HepG2 (cell line): ENCODE data around the gene RHO. TPM values are rescaled to one million over a fixed set of nuclear protein-coding genes. Genes with fewer than 3 reads are reported as not detected.

Experiments
- DNMT3B ChIP-seq: conservative IDR thresholded peaks from 2 replicates; pipeline ENCODE4 v1.6.1; 2016; ENCODE audit warnings: missing biosample characterization, control low read depth
- KAT8 ChIP-seq: IDR thresholded peaks from 2 replicates; pipeline ENCODE4 v1.6.1; 2016; ENCODE audit warnings: missing genetic modification reagents, missing compliant biosample characterization
- KDM3A ChIP-seq: IDR thresholded peaks from 2 replicates; pipeline ENCODE4 v1.6.1; 2018; ENCODE audit warnings: low read depth, missing compliant biosample characterization
- MTF1 ChIP-seq: sonication (generic); formaldehyde crosslinking; IDR thresholded peaks from 2 replicates; pipeline ENCODE4 v1.5.0; 2020; ENCODE audit warnings: missing genetic modification reagents
- PHF20 ChIP-seq: sonication (generic); formaldehyde crosslinking; IDR thresholded peaks from 2 replicates; pipeline ENCODE4 v1.5.0; 2020; ENCODE audit warnings: mild to moderate bottlenecking, missing genetic modification reagents
- SCMH1 ChIP-seq: sonication (generic); formaldehyde crosslinking; IDR thresholded peaks from 2 replicates; pipeline ENCODE4 v1.9.0; 2021; ENCODE audit warnings: missing genetic modification reagents, mild to moderate bottlenecking, borderline replicate concordance
- SMC3 ChIP-seq: IDR thresholded peaks from 2 replicates; pipeline ENCODE4 v1.6.1; 2011; ENCODE audit warnings: low read length, improper control_type of control experiment
- SNAPC2 ChIP-seq: sonication (generic); formaldehyde crosslinking; IDR thresholded peaks from 2 replicates; pipeline ENCODE4 v1.8.1; 2022; ENCODE audit warnings: mild to moderate bottlenecking, missing genetic modification reagents
- STAG1 ChIP-seq: sonication (generic); formaldehyde crosslinking; IDR thresholded peaks from 2 replicates; pipeline ENCODE4 v1.4.0; 2020; ENCODE audit warnings: missing genetic modification reagents
- polyA plus RNA-seq, 8 experiments: library from polyadenylated mRNA; depleted of rRNA in 3 of 8; stranded (reverse) in 7 of 8; unstranded in 1 of 8; fragments of >200 nt; fragmentation: Illumina TruSeq in 4 of 8; extraction: Trizol in 4 of 8; gene quantifications; 2 replicates each; pipeline versions ENCODE4 v1.2.1 to v1.2.3, GENCODE V29; 2011 to 2016; ENCODE audit warnings: low read depth in 4 of 8, missing spikeins in 1 of 8, mixed read lengths in 1 of 8; ENCODE audit not compliant: insufficient read depth in 1 of 8
- total RNA-seq, 5 experiments: library from RNA; depleted of rRNA; stranded (reverse); fragments of >200 nt; fragmentation: Illumina TruSeq; extraction: Trizol; gene quantifications; 2 replicates each; pipeline ENCODE4 v1.2.3, GENCODE V29; 2016; ENCODE audit warnings: low read depth in 1 of 5
- TF ChIP-seq, protein P1 (sequence below): sonication (generic); formaldehyde crosslinking; IDR thresholded peaks from 2 replicates; pipeline ENCODE4 v1.5.0; 2020; ENCODE audit warnings: mild to moderate bottlenecking, missing genetic modification reagents, moderate library complexity
- TF ChIP-seq, protein P2 (sequence below): sonication (generic); formaldehyde crosslinking; IDR thresholded peaks from 2 replicates; pipeline ENCODE4 v1.8.1; 2022; ENCODE audit warnings: low read depth, mild to moderate bottlenecking, missing genetic modification reagents
- TF ChIP-seq, protein P3 (sequence below): IDR thresholded peaks from 2 replicates; pipeline ENCODE4 v1.6.1; 2016; ENCODE audit warnings: missing genetic modification reagents, missing compliant biosample characterization

Gene RHO
- total and polyA plus RNA-seq, 2 of the 13 experiments (the other 11 are each of a cell fraction or from before 2014, with no cell fraction given): not detected

DNA sequence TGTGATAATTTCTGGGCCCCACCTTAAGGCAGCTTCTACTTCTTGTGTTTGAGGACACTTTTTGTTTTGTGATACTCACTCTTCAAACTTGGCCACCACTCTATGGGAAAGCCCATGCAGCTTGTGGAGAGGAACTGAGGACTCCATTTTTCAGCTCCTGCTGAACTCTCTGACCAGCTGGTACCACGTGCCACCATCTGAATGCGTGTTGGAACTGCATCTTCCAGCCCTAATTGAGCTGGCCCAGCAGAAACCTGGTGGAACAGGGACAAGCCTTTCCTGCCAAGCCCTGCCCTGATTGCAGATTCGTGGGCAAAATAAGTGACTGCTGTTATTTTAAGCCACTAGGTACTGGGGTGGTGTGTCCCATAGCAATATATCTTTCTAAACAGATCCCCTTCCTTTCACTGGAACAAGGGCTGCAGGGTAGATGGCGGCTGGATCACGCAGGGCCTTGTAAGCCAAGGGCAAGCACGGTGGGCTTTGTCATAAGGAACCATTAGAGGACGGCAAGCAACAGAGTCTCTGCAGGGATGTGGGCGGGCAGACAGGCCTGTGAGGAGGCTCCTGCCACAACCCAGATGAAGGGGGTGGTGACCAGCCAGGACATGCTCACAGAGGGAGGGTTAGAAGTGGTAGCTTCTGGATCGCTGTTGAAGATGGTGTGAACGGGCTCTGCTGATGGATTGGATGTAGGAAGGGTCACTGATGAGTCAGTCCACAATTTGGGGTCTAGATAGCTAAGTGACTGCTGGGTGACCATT lies 24.0 kb downstream of the RHO start (continued):
- TF ChIP-seq, protein P1, sequence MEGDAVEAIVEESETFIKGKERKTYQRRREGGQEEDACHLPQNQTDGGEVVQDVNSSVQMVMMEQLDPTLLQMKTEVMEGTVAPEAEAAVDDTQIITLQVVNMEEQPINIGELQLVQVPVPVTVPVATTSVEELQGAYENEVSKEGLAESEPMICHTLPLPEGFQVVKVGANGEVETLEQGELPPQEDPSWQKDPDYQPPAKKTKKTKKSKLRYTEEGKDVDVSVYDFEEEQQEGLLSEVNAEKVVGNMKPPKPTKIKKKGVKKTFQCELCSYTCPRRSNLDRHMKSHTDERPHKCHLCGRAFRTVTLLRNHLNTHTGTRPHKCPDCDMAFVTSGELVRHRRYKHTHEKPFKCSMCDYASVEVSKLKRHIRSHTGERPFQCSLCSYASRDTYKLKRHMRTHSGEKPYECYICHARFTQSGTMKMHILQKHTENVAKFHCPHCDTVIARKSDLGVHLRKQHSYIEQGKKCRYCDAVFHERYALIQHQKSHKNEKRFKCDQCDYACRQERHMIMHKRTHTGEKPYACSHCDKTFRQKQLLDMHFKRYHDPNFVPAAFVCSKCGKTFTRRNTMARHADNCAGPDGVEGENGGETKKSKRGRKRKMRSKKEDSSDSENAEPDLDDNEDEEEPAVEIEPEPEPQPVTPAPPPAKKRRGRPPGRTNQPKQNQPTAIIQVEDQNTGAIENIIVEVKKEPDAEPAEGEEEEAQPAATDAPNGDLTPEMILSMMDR (CRISPR knock-in tag): peak; percentile 42
- TF ChIP-seq SNAPC2 (no peak), KAT8 (no peak), SMC3 (peak; percentile 16; the same call in 1 of the 2 replicates), SCMH1 (CRISPR knock-in tag) (no peak), MTF1 (no peak), STAG1 (CRISPR knock-in tag) (peak; percentile 49), KDM3A (CRISPR knock-in tag) (no peak), DNMT3B (no peak), PHF20 (CRISPR knock-in tag) (no peak)
- TF ChIP-seq, protein P2, sequence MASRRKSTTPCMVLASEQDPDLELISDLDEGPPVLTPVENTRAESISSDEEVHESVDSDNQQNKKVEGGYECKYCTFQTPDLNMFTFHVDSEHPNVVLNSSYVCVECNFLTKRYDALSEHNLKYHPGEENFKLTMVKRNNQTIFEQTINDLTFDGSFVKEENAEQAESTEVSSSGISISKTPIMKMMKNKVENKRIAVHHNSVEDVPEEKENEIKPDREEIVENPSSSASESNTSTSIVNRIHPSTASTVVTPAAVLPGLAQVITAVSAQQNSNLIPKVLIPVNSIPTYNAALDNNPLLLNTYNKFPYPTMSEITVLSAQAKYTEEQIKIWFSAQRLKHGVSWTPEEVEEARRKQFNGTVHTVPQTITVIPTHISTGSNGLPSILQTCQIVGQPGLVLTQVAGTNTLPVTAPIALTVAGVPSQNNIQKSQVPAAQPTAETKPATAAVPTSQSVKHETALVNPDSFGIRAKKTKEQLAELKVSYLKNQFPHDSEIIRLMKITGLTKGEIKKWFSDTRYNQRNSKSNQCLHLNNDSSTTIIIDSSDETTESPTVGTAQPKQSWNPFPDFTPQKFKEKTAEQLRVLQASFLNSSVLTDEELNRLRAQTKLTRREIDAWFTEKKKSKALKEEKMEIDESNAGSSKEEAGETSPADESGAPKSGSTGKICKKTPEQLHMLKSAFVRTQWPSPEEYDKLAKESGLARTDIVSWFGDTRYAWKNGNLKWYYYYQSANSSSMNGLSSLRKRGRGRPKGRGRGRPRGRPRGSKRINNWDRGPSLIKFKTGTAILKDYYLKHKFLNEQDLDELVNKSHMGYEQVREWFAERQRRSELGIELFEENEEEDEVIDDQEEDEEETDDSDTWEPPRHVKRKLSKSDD: no peak
- TF ChIP-seq, protein P3, sequence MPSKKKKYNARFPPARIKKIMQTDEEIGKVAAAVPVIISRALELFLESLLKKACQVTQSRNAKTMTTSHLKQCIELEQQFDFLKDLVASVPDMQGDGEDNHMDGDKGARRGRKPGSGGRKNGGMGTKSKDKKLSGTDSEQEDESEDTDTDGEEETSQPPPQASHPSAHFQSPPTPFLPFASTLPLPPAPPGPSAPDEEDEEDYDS (CRISPR knock-in tag): no peak
- TF ChIP-seq, all 625 proteins: peak for 4
